Stimulated activated CD4-positive, alpha-beta T cell treated with anti-CD3 and anti-CD28 coated beads, TNF-alpha, amount 100 ng/mL, for 48 hours (primary cell): Measurements from ENCODE around the gene SLC26A11.
A peak's percentile ranks its signal among the peaks of the same experiment; 100 is the strongest.

ENCODE experiments used
- DNase-seq, 3 donors: peaks; one replicate each; pipeline ENCODE4 v3.0.0-alpha.2; 2020; ENCODE audit warnings: low read depth in 3 of 3

SLC26A11 gene

DNA sequence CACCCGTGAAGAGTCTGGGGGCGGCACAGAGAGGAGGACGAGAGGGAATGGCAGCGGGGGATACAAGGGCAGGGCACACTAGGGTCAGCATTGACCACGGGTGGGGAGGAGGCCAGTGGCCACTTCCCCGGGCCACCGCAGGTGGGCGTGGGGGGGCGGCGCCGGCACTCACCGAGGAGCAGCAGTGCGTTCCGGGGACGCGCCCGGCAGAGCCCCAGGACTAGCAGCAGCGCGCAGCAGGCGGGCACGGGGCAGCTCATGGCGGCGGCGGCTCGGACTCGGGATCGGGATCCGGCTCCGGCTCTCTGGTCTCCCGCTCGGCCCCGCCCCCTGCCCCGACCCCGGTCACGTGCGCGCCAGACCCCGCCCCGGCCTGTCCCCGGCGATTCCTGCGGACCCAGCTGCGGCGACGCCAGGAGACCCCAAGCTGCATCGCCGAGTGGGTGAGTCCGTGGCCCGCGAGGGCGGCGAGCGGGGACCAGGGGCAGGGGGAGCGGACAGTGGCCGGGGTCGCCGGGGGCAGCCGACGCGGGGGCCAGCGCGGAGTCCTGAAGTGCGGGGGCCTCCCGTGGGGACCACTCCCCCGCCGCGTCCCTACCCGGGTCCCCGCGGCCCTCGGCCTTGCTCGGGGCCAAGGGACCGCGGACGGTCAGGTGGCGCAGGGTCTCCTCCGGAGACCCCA is at the start of gene SLC26A11, which contains the start of gene SGSH:
Gene SLC26A11 (plus strand): TSS at position 374 of the 682 bp plus-strand sequence. CDS start 1,134 bp downstream, outside the sequence.
Gene SGSH (minus strand): TSS at position 280 of the 682 bp plus-strand sequence. CDS start 20 bp downstream, at position 260.
- DNase-seq: peak; percentile 48 to 74 (median 55)

DNA sequence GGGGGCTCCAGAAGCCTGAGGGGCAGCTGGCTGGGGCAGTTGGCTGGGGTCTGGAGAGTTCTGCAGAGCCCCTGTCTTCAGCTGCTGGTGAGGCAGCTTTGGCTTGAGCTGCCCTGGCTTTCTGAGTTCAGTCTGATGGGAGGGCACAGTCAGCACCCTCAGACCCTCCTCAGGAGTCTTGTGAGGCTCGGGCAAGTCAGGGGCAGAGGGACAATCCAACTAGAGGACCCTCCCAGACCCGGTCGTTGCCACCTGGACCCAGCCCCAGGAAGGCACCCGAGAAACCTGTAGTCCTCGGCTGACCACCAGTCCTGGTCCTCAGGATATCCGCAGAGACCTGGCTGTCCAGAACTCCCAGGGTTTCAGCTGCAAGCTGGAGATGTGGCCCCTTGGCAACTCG is 48.5 kb upstream of the SLC26A11 start:
- no peak for DNase-seq

DNA sequence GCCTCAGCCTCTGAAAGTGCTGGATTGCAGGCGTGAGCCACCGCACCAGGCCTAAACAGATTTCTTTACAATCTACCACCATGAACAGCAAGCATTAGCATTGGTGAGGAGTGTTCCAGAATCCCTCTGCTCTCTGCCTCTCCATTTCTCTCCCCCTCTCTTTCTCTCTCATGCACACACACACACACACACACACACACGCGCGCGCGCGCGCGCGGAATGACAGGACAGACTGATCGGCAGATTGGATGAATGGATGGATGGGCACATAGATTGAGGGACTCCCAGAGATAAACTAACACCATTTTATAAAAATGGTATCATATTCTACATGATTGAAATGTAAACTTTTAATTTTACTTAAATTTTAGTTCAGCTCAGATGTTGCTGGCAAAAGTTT is 47.1 kb upstream of the SLC26A11 start:
- DNase-seq: no peak

DNA sequence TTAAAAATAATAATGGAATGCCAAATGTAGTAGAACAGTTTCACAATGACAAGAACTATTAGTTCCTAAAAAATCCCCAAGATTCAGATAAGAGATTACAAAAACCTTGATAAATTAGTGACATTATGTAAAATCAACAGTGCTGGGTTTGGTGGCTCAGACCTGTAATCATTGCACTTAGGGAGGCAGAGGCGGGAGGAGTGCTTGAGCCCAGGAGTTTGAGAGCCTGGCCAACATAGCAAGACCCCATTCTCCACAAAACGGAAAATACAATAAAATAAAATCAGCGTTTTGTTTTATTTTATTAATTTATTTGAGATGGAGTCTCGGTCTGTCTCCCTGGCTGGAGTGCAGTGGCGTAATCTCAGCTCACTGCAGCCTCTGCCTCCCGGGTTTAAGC is 46.3 kb upstream of the SLC26A11 start:
- DNase-seq: no peak

DNA sequence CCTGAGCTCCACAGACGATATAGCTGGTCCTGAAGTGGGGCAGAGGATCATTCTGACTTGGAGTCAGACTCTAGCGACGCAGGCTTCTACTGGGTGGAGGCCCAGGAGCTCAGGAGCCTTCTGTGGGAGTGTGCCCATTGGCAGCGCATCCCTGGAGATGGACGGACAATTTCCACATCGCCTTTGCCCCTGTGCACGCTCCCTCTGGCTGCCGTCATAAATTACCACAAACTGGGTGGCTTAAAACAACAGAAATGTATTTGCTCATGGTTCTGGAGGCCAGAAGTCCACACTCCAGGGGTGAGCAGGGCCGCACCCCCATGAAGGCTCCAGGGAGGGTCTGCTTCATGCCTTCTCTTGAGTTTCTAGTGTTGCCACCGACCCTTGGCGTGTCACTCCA is 43.5 kb upstream of the SLC26A11 start:
- no peak for DNase-seq

DNA sequence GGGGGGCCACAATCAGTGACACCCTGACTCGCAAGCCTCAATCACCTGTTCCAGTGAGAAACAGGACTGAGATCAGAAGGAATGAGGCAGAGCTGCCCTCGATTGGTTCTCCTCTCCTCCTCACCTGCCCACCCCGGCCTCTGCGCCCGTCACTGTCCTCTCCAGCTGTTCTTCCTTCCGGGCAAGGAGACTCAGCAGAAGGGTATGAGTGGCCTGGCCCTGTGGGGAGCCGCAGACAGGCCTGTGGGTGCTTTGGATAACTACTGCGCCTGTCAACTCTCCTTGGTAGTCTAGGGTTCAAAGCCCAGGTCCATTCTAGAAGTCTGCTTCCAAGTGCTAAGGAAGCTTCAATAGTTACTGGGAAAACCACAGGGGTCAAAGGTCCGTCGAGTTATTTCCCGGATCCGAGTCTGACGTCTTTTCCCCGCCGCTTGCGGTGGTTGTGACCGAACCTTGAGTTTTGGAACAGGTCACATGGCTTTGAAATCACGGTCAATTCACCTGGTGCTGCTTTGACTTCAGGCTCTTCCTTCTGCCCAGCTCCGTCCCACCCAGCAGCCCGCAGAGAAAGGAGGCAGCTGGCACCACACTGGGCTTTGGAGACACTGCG is 42.1 kb upstream of the SLC26A11 start:
- no peak for DNase-seq

DNA sequence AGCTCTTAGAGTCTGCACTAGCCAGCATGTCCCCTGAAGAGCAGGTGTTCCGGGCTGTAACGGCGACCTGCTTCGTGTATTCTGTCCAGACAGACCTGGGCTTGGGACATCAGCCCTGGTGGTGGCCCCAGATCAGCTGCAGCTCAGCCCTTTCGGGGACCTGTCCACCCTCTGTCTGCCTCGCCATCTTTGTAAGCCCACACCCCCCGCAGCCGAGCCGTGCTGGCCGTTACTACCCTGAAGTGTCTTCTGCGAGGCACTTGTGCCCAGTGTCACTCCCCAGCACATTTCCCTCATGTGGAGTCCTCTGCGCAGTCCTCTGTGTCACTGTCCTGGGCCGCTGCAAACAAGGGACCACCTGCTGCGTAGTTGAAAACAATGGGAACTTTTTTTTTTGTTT is 40.0 kb upstream of the SLC26A11 start:
- no peak for DNase-seq

DNA sequence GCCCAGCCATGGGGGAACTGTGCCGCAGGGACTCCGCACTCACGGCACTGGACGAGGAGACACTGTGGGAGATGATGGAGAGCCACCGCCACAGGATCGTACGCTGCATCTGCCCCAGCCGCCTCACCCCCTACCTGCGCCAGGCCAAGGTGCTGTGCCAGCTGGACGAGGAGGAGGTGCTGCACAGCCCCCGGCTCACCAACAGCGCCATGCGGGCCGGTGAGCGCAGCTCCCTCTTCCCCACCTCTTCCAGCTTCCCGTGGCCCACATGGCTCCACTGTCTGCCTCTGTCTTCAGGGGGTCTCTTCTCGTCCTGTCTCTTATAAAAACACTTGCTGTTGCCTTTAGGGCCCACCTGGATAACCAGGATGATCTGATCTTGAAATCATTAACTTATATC is 38.8 kb upstream of the SLC26A11 start:
- DNase-seq: no peak

DNA sequence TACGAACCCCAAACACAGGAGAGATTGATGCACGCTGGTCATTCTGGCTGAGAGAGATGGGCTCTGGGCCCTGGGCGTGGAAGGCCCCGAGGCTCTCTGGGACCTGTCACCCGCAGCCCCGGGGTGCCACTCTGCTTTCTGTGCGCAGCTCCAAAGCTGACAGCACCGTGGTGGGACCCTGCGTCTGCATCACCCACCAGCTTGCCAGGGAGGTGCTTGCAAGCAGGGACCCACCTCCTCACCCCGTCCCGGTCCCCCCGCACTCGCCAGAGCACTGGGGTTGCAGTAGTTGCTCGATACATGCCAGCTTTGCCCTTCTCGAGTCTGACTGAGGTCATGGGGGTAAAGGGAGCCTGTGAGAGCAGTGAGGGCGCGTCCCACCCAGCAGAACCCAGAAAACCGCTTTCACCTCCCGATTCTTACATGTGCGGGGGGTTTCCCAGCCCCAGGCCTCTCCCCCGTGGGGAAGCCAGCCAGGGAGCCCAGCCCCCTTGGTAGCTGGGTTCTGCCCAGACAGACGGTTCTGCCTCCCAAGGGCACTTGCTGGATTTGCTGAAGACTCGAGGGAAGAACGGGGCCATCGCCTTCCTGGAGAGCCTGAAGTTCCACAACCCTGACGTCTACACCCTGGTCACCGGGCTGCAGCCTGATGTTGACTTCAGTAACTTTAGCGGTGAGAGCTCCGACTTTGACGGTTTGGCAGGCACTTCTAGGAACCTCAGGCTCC is 37.9 kb upstream of the SLC26A11 start:
- DNase-seq: no peak

DNA sequence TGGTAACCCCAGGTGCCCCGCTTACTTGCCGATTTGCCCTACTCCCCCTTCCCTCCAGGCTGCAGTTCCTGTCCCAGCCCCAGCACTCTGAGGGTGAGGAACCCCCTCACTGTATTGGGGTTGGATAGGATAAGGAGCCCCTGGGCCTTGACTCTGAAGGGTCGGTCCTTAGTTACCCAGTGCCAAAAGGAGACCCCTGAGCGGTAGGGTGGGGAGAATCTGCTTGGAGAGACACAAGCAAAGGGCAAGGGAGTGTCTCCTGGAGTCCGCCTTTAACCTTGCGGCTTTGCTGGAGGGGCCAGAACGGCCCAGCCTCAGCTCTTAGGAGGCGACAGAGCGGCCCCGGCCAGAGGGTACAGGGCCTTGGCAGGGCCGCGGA is 37.4 kb upstream of the SLC26A11 start:
- DNase-seq: no peak

DNA sequence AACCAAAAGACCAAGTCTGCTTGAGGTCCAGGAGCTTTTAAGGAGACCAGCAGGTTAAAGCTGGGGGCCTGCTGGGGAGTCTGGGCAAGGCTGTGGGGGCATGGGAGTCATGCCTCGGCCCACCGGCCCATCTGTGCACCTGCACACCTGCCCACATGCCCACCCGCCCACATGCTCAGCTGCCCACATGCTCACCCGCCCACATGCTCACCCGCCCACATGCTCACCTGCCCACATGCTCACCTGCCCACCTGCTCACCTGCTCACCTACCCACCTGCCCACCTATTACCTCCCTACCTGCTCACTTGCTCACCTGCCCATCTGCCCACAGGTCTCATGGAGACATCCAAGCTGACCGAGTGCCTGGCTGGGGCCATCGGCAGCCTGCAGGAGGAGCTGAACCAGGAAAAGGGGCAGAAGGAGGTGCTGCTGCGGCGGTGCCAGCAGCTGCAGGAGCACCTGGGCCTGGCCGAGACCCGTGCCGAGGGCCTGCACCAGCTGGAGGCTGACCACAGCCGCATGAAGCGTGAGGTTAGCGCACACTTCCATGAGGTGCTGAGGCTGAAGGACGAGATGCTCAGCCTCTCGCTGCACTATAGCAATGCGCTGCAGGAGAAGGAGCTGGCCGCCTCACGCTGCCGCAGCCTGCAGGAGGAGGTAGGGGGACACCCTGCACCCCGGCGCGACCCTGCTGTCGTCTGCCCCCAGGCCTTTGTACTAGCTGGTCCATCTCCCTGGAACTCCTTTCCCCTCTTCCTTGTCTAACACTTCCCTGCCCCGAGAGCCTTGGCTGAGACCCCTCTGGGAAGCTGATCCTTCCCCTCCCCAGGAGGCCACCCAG is 36.4 kb upstream of the SLC26A11 start:
- DNase-seq: no peak

DNA sequence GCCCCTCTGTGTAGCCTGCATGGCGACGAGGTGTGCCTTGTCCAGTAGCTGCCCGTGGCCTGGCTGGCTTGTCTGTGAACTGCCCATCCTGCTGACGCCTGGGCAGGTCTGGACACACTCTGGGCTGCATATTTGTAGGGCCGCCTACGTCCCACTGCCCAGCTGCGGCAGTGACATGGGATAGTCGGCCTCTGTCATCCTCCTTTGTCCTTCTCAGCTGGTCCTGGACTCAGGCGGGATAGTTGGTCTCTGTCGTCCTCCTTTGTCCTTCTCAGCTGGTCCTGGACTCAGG is 35.9 kb upstream of the SLC26A11 start:
- DNase-seq: no peak

DNA sequence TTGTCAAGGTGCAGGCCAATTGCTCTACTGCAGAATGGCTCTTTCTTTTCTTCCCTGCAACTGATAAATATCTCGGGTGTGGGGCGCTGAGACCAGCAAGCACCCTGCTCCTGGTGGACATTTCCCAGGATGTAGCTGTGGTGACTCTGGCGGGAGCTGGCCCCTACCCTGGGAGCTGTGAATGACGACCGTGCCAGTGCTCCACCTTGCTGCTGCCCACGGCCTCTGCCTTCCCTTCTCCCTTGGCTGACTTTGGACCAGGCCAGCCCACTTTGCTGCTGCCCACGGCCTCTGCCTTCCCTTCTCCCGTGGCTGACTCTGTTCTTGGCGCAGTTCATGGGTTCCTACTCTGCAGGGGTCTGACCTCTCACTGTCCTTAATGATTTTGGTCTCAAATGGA is 34.3 kb upstream of the SLC26A11 start:
- DNase-seq: no peak

DNA sequence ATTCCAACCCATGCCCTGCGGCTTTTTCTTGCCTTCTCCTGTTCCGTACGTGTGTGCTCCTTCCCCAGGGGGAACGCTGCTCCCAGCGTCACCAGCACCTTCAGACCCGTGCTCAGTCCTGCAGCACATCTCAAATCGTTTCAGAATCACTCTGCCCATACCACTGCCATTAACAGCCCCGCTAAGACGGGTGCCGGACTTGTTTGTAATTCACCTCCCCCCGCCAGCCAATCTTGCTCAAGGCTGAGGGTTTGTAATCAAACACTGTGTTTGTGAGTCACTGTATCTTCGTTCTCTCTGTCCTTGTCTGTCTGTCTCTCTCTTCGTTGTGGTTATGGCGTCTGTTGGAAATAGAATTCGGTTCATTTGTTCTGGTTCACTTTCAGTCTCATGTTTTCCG is 33.1 kb upstream of the SLC26A11 start:
- DNase-seq: no peak

DNA sequence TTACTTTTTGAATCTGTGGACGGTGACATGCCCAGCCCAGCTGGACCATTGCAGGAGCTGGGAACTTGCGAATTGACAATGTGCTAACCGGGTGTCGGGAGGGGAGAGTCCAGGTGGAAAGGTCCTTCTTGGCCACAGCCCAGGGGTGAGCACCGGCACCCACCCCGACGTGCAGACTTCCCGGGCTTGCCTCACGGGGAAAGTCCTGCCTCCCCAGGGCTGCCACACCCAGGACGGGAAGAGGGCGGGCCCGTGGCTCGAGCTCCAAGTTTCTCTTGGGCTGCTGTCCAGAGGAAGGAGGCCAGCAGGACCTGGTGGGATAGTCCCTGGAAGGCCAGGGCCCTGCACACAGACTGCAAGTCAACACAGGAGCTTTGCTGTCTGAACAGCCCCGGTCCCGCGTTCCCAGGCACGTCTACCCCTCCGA is 32.7 kb upstream of the SLC26A11 start:
- DNase-seq: no peak

DNA sequence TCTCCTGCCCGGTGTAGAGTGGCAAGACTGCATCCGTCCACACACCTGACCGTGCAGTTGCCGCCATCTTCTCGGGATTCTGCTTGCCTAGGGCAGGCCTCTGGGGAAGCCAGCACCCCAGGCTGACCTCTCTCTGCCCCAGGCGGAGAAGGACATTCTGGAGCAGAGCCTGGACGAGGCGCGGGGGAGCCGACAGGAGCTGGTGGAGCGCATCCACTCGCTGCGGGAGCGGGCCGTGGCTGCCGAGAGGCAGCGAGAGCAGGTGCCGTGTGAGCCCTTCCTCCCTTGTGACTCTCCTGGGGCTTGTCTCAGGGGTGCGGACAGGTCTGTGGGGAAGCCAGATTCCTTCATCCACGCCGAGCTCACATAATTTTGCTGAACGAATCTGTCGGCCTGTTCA is 30.6 kb upstream of the SLC26A11 start:
- no peak for DNase-seq

DNA sequence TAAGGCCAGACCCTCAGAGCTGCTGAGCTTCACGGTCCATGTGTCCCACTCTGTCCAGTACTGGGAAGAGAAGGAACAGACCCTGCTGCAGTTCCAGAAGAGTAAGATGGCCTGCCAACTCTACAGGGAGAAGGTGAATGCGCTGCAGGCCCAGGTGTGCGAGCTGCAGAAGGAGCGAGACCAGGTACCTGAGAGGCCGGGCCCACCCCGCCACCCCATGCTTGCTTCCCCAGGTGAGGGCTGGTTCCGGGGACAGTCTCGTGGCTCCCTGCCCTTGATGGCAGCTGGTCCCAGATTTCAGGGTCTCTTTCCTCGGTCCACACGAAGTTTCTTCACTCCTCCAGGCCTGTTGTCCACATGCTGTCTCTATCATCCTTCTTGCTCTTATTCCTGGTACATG is 29.5 kb upstream of the SLC26A11 start:
- no peak for DNase-seq

DNA sequence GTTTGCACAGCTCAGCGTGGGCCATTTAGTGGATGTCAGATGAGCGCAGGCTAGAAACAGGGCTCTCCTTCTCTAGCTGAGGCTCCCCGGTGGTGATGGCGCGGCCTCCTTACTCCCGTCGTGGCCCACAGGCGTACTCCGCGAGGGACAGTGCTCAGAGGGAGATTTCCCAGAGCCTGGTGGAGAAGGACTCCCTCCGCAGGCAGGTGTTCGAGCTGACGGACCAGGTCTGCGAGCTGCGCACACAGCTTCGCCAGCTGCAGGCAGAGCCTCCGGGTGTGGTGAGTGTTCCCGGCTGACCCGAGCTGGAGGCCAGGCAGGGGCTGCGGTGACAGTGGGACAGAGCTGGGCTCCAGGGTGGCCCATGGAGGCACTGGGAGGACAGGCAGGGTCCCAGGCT is 29.0 kb upstream of the SLC26A11 start:
- DNase-seq: no peak

DNA sequence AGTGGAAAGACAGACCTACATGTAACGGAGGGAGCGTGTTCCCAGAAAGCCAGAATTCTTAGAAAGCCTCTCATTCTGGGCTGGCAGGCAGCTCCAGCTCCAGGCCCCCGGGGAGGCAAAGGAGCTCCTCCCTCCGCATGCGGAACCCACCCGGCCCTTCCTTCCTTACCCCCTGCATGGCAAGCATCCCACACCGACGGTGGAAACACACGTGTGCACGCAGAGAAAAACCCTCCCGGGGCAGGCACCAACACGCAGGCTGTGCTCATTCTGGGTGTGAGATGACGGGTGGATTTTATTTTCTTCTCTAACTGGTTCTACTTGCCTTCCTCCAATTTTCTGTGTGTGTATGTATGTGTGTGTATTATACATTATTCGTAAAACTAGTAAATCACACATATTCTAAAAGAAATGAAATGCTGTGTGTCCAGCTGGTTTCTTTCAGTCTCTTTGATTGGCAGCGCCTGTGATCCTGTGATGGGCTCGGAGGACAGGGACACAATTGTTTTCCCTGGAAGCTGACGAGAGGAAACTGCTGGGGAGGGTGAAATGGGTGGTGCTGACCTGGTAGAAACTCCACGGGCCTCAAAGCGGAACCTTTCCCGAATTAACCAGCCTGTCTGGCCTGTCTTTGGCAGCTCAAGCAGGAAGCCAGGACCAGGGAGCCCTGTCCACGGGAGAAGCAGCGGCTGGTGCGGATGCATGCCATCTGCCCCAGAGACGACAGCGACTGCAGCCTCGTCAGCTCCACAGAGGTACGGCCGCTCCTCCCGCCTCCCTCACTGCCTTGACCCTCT is 28.2 kb upstream of the SLC26A11 start:
- DNase-seq: no peak

DNA sequence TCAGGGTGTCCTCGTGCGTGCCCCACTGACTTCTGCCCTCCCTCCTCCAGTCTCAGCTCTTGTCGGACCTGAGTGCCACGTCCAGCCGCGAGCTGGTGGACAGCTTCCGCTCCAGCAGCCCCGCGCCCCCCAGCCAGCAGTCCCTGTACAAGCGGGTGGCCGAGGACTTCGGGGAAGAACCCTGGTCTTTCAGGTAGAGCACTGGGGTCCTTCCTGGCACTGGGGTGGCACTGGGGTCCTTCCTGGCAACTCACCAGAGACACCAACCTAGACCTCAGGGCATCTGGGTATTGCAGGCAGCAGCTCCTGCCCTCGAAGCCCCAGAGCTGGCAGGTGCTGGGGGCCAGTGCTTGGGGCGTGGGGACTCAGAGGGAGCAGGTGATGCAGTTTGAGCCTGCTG is 25.1 kb upstream of the SLC26A11 start:
- no peak for DNase-seq
